SW 1271 (cell line): Measurements from ENCODE around the gene PIGW.

Experiments used
- DNase-seq, 2 experiments: peaks; one replicate each; lab custom pipeline; 2025; lab: John Stamatoyannopoulos, UW

The PIGW gene

DNA sequence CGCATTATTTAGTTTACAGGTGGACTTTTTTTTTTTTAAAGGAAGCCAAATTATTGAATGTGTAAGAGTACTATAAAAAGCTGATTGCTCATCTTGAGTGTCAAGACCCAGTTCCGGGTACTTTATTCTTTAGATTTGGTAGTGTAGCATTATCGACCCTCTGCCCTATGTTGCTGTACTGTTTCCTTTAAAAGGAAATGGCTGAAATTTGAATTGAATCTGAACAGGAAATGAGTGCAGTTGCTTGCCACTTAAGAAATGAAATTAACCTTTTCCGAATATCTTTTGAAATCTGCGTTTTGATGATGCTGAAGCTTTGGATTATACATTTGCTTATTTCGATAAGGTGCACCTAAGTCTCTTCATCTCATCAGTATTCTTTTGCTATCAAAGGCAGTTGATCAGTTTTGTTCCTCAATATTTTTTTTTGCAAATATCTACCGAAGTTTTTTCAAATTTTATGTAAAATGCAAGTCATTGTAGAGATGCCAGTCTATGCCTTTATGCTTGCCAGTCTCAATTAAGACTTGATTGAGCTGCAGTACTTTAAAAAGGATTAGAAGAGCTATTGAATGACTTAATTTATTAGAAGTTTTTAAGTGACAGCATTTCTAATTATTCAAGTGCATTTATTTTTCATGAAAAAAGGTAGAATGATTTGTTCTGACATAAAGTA, 11.8 kb downstream of the PIGW start:
- no peak for DNase-seq

DNA sequence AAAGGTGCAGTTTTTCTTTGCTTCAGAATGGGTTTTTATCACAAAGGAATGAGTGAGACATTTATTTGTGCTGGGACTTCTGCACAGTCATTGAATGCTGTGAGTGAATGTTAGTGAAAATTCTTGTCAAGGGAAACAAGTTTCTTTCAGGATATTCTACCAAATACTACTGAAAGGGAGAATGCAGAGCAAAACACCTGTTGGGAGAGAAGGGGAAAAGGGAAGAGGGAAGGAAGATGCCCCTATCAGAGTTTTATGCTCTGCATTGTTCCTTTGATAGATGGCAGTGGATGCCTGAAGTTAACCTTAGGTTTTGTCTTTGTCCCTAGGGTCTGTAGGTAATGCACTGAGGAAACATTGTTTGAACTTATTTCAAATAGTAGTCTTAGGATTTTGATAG, 13.0 kb downstream of the PIGW start:
- DNase-seq: no peak

DNA sequence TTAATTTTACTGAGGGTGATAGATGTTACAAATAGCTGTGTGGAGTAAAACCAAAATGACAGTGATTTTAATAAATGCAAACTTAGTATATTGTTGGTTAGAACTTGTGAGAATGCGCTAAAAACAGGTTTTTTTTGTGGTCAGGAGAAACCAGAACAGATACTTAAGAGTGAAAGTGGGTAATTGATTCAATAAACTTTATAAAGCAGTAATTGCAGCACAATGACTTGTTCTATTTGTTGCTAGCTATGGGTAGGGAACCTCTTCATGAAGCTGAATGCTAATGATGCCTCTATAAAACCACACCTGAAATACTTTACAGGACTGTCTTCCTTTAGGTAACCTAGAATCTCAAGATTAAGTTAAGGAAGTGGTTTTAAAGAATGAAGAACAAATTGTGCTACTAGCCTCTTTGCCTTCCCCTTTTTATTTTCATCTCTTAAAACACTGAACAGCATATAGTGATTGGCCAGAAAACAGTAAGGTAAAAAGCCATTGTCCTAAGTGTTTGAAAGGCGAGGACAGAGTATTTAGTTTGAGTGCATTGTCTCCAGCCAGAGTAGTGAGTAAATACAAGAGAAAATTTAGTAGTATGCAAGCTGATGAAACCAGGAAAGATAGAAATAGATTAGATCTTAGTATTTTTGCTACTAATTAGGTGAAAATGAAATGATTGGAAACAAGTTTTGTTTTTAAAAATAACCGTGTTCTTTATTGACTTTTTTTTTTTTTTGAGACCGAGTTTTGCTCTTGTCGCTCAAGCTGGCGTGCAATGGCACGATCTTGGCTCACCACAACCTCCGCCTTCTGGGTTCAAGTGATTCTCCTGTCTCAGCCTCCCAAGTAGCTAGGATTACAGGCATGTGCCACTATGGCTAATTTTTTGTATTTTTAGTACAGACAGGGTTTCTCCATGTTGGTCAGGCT, 16.0 kb downstream of the PIGW start:
- no peak for DNase-seq

DNA sequence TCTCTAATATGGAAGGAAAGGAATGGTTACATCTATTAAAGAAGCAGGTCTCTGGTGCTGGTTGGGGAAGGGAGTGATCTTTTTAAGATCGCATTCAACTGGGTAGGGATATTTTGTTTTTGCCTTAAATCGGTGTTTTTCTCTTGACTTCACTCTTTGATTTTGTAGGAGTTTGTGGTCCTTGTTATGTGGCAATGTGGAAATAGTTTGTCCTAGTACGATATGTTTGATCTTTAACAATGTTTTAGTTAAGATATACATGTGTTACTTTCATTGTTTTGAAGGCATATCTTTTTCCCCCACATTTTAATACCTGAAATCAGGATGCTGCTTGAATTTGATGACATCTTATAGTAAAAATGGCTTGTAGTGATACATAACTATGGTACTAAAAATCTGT, 18.7 kb downstream of the PIGW start:
- no peak for DNase-seq

- no peak for DNase-seq
Observed at GRCh38 chr17:36566081-36566480, 31.3 kb downstream of the PIGW start.

DNA sequence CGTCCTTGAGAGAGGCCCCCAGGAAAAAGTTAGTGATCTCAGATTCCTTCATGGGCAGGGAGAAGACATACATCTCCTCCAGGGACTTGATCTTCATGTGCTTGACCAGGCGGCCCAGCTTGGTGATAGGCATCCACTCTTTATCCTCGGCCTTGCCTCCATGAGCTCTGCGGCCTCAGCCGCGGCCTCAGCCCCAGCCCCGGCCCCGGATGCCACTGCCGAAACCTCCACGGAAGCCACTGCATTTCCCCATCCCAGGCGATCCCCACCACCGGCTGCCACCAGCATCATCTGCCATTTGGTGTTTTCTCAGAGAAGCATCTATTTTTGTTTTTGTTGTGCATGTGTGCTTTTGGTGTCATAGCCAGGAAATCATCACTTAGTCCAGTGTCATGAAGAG, 40.2 kb downstream of the PIGW start:
- no peak for DNase-seq

GRCh38 chr17:36576793-36577192, 42.0 kb downstream of the PIGW start:
- no peak for DNase-seq

DNA sequence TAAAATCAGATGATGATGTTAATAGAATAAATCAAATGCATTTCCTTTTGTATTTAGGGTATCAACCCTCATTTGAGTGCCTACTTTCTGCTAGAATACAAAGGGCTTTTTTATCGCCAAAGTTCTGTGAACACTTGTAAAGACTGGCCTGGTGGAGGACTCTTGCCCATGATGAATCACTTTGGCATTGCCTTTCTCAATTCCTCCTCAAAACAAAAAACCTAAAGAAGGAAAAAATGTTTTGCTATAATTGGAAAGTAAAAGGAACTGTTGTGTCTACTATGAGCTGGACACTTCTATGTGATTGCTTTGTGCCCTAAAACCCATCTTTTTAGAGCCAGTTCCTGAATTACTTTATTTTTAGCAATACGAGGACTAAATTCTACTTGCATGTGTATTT, 43.9 kb downstream of the PIGW start:
- no peak for DNase-seq

- no peak for DNase-seq
Observed at GRCh38 chr17:36583787-36584186, 49.0 kb downstream of the PIGW start.

- no peak for DNase-seq
Observed at GRCh38 chr17:36586138-36586537, 51.4 kb downstream of the PIGW start.
